Adipose tissue (tissue), 3 donors: ENCODE results near the gene COL11A2. TPM values are rescaled to one million over a fixed set of nuclear protein-coding genes. Genes with fewer than 3 reads are reported as not detected.

Source experiments
- H3K27ac ChIP-seq: one replicate; pipeline ENCODE4 v1.5.1; 2013; ENCODE audit warnings: low read depth, low read length
- WGBS, 3 donors: extraction: QIAGEN DNeasy Blood & Tissue Kit; methylation state at CpG; one replicate each; pipeline ENCODE4 v1.1.7; 2013; 5-methylcytosine and 5-hydroxymethylcytosine counted together
- polyA plus RNA-seq, 3 donors: library from polyadenylated mRNA; stranded (reverse); fragments of 200-250 nt; gene quantifications; one replicate each; pipeline ENCODE4 v1.2.3, GENCODE V29; 2013
- donor health status: healthy with polysubstance abuse.
- donor health status: Bipolar disorder and iron deficiency.
- donor health status: healthy.

Gene COL11A2
- polyA plus RNA-seq, 3 donors, result 0.28 to 2.6 (median 0.88) TPM

DNA sequence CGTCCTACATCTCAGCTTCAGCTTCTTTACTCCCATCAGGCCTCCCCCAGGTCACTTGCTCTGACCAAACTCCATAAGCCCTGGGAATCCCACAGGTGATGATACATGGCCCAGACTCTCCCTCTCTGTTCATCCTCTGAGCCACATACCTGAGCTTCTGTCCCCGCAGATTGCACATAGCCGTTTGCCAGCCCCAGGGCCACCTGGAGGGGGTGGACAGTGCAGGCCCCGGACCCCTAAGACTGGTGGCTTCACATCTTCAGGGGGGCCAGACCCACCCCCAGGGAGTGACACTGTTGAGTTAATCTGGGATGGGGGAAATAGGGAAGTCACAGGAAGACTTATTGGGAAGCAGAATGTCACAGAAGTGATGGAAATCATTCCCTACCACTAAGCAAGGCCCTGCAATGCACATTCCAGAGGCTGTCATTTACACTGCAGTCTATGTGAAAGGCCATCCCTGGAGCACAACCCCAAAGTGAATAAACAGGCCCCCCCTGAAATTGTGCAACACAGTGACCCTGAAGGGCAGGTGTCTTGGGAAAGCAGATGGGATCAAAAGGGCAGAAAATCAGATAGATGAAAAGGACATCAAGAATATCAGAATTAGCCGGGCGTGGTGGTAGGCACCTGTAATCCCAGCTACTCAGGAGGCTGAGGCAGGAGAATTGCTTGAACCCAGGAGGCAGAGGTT, 6.0 kb upstream of the COL11A2 start:
- no peak overlapping the region for H3K27ac ChIP-seq

DNA sequence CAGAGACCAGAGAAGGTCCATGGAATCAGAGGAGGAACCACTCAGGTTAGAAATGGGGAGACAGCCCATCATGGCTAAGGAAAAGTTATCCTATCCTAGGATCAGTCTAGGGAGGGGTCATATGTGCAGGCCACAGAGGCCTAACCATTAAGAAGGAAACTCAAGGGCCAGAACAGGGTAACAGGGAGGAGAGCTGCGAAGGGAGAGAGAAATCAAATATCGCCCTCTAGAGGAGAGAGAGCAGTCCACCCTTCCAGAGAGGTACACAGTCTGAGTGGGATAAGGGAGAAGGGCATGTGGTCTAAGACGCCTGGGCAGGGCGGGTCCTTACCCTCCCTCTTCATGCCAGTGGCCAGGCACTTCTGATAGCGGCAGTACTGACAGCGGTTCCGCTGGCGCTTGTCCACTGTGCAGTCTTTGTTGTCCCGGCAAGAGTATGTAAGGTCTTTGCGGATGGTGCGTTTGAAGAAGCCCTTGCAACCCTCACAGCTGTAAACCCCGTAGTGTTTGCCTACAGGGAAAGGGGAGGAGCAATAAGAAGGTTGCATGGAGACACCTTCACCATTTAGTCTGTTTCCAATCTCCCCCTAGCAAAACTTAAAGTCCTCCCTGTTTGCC, 5.3 kb upstream of the COL11A2 start:
- WGBS, 3 donors, result 25 to 45% (median 34%) methylated on average over 12 of the region's 12 CpGs
- H3K27ac ChIP-seq, result no peak overlapping the region

More for the DNA sequence above, 6.0 kb upstream of the COL11A2 start:
- WGBS, 3 donors, result 50 to 79% (median 62%) methylated on average over 6 of the region's 6 CpGs

DNA sequence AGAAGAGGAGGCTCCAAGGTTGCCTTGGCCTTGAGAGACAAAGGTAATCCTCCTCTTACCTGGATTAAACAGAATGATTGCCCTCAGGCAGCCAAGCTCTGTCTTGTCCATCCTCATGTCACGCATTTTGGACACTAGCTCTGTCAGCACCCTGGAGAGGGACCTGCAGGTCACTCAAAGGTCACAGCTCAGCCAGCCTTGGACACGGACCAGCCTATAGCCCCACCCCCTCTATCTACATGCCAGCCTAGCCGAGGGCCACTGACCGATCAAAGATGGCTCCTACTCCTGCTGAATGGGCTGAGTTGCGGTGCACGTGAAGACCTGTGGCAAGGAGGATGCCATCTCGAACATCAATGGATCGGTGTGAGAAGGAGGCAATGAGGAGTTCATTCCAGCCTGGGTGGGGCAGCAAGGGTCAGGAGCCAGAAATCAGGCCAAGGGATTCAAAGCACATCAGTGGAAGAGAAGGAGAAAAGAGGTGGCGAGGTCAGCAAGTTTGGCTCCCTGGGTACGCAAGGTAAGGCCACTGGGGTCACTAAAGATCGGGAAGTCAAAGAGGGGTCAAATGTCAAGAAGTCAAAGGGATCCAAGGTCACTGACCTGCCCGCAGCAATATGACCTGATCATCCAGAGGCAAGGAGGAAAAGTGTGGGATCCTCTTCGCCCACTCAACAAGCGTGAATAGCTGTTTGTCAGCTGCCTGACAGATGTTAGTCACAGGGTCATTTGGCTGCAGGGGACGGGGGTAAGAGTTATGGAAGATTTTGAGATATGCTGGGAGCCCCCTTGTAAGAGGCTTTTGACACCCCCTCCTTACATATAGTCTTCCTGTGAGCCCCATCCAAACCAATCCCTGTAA, 3.3 kb upstream of the COL11A2 start:
- WGBS, 3 donors, result 74 to 86% (median 83%) methylated on average over 15 of the region's 15 CpGs
- no peak overlapping the region for H3K27ac ChIP-seq

GRCh38 chr6:33194431-33194979, 2.2 kb upstream of the COL11A2 start:
- 75 to 82% (median 81%) methylated on average over 8 of the region's 8 CpGs for WGBS, 3 donors
- H3K27ac ChIP-seq, result no peak overlapping the region

DNA sequence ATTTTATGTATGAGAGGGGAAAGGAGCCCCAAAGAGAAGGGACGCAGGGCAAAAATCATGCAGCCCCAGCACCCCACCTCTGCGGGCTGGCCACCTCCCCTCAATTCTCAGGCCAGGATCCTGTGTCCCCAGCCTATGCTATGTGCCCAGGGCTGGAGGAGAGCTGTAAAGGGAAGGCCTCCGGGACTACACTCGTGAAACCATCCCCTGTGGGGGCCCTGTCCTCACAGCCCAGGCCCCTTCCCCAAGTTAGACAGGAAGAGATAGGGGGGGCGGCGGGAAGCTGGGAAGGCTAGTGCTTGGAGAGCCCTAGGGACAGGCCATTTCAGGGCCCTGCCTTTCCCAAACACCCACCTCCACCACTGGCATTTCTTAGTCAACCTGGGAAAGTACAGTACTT, 1.4 kb upstream of the COL11A2 start:
- no peak overlapping the region for H3K27ac ChIP-seq
- WGBS, 3 donors, result 61 to 67% (median 66%) methylated on average over 6 of the region's 6 CpGs

DNA sequence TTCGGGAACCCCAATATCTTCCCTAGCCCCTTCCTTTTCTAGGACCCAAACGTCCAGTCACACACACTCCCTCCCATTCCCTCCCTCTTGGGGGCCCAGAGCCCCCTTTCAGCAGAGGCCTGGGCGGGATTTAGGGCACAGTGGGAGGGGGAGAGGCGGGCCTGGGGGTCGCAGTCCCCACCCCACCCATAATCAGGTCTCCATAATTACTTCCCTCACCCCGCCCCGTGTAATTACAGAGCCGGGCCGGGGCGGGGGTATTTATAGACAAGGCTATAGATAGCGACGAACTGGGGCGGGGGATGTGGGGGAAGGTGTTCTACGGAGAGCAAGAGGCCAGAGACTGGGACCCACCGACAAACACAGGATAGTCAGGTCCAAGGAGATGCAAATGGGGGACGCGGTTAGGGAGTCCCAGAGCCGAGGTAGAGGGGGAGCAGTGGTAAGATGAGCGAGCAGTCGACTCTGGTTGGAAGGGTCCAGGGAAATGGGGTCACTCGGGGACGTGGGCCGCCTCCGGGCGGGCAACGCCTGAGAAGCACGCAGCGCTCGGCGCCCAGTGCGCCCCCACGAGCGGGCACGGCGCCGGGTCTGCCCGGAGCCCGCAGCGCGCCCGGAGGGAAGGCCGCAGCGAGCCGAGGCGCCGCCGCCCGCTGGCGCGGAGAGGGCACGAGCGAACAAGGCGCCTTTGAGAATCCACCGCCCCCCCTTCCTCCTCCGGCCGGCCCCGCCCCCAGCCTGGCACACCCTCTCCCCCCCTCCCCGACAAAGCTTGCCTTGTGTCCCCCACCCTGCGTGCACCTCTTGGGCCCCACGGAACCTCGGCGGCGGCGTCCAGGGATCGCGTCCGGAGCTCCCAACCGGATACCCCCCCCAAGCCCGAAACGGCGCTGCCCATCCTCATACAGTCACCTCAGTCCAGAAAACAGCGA, 670 bp upstream of the COL11A2 start:
- 2 to 3% (median 3%) methylated on average over 43 to 72 of the region's 72 CpGs for WGBS, 3 donors
- no peak overlapping the region for H3K27ac ChIP-seq

DNA sequence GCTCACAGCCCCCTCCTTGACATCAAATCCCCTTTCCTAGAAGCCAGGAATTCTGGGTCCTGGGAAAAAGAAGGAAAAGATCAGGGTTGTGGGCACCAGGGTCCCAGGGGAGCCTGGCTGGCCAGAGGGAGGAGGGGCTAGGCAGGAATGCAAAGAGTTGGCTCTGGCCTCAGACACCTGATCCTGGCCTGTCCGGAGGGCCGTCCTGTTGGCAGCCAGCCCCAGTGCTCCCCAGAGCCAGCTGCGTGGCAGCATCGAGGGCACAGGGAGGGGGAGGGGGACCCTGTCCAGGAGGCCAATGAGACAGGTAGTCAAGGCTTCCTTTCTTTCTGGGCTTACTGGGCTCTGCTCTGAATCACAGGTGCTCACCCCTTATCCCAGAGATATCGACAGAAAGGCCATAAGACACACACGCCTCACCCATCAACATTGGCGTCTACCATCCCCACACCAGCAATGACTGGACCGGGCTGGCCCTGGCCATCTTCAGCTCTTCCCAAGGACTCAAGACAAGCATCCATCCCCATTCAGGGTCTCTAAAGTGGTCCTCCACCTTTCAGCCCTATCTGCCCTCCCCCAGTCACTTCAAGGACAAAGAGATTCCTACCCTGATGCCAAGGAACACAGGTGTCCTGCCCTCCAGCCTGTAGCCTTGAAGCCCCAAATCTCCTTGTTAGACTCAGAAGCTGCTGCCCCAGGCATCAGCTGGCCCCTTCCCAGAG, 723 bp downstream of the COL11A2 start:
- no peak overlapping the region for H3K27ac ChIP-seq
- WGBS, 3 donors, result 32 to 53% (median 44%) methylated on average over 8 of the region's 8 CpGs

DNA sequence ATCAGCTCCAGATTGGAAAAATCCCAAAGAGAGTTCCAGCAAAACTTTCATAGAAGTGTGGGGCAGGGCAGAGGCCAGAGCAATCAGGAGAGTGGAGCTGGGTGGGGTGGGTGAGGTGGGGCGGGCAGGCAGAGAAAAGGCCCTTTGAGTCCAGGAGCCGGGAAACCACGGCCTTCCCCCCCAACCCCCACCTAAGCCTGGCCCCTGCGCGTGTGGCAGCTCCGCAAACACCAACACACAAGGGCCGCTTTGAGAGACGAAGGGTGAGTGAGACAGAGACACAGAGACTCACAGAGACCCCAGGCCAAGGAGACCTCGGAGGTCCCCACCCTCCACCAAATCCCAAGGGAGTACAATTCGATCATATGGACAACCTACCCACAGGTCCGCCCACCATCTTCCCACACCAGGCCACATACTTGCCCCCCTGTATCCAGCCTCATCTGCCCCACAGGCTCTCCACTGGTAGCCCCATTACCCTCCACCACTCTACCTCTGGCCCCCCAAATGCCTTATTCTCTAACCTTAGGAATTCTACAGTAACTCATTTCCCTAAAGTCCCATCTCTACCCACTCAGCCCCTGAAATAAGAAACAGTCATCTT, 1.7 kb downstream of the COL11A2 start:
- 77 to 87% (median 81%) methylated on average over 9 to 11 of the region's 11 CpGs for WGBS, 3 donors
- H3K27ac ChIP-seq, result no peak overlapping the region

DNA sequence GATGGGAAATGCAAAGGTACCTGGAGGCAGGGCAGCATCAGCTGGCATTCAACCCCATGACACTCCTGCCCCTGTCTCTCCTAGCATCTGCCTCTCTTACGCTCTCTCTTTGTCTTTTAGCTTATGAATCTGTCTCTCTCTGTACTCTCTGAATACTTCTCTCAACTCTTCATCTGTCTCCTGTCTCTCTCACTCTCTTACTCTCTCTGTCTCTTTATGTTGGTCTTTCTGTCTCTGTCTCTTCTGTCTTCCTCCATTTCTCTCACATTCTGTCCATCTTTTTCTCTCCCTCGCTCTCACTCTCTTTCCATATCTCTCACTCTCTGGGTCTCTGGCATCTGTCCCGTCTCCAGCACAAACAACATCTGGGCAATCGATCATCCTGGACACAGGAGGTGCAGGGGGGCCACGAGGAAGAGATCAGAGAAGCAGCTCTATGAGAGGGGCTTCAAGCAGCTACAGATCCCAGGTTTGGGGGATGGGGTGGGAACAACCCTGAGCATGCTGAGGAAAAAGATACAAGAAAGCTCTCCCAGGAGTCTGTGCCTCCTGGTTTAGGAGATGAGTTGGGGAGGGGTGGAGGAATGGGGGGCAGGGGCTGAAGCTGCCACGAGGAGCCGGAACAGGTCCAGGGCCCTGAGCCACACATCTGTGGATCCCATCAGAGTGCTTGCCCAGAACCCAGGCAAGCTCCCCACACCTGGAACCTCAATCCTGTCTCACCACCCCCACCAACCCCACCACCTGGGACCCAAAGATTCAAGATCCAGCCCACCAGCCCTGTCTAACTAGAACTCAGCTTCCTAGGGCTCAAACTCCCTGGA, 2.4 kb downstream of the COL11A2 start:
- WGBS, 3 donors, result 57 to 61% (median 59%) methylated on average over 7 of the region's 7 CpGs
- H3K27ac ChIP-seq, result no peak overlapping the region

DNA sequence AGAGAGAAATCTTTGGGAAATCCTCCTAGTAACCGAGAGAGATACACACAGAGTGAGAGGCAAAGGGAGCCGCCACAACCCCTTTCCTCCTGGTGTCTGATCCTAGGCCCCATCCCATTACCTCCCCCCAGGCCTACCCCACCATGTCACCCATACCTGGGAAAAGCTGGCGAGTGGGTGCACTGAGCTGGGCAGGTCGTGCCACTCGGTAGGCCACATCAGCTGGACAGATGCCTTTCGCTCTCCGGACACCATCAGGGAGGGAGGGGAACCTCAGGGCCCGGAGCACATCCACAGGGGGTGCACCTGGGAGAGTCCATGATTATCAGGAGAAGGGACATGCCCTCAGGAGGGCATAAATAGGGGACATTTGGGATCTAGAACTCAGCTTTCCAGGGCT, 3.1 kb downstream of the COL11A2 start:
- H3K27ac ChIP-seq, result no peak overlapping the region
- 88 to 90% (median 89%) methylated on average over 6 to 8 of the region's 8 CpGs for WGBS, 3 donors

DNA sequence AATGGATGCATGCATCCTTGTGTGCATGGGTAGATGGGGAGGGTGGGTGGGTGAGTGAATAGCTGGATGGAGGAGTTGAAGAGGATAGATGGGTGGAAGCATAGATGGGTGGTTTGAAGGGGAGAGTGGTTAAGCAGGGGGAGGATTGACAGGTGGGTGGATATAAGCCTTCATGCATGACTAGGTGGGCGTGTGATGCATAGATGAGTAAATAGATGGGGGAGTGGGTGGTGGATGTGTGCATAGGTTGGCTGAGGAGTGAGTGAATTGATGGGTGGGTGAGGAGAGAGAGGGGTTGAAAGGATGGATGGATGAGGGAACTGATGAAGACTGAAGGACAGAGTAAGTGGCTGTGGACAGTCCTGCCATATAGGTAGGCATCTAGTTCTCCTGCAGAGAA, 4.5 kb downstream of the COL11A2 start:
- no peak overlapping the region for H3K27ac ChIP-seq
- 89 to 96% (median 93%) methylated on average over 1 of the region's 1 CpG for WGBS, 3 donors

GRCh38 chr6:33185654-33186187, 6.5 kb downstream of the COL11A2 start:
- 71 to 84% (median 83%) methylated on average over 4 of the region's 4 CpGs for WGBS, 3 donors
- H3K27ac ChIP-seq, result no peak overlapping the region

GRCh38 chr6:33185190-33185589, 7.1 kb downstream of the COL11A2 start:
- WGBS, 3 donors, result 54 to 82% (median 74%) methylated on average over 8 to 9 of the region's 9 CpGs
- H3K27ac ChIP-seq, result no peak overlapping the region

- whole genome bisulfite sequencing, 3 donors, result 61 to 87% (median 63%) methylated on average over 5 of the region's 5 CpGs
- no peak overlapping the region for H3K27ac ChIP-seq
Measured at GRCh38 chr6:33183071-33183683, 9.1 kb downstream of the COL11A2 start.

DNA sequence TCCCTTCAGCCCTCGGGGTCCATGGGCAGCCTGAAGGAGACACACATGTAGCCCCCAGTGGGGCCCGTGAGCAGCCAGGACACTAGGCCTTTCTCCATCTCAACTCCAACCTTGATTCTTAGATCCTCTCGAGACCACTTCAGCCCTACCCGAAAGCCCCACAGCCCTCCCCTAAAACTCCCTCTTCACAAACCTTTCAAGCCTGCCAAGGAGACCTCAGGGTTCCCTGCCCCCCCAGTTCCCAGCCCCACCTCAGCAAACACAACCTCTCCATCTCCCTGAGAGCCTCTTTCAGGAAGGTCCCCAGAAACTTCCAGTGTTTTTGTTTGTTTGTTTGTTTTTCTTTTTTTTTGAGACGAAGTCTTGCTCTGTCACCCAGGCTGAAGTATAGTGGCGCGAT, 11.1 kb downstream of the COL11A2 start:
- H3K27ac ChIP-seq, result no peak overlapping the region
- WGBS, 3 donors, result 85 to 92% (median 86%) methylated on average over 7 of the region's 7 CpGs
